Astrocyte (in vitro differentiated cells and primary cell): ENCODE data around the gene HS6ST2. TPM values are rescaled to one million over a fixed set of nuclear protein-coding genes. Genes with fewer than 3 reads are reported as not detected.

ENCODE experiments used
- DNase-seq: peaks from one replicate; pipeline ENCODE4 v3.0.0-alpha.2; 2010; ENCODE audit warnings: low read depth
- FAIRE-seq: peaks from 2 replicates; lab custom pipeline; 2011; peaks lifted over from hg19 to GRCh38; lab: Jason Lieb, UNC
- H2AFZ ChIP-seq: 2 replicates; pipeline ENCODE4 v1.6.0; 2012; ENCODE audit warnings: low read depth, low read length, inconsistent platforms
- H3K27ac ChIP-seq: 2 replicates; pipeline ENCODE4 v1.5.1; 2011; ENCODE audit warnings: low read depth, low read length, inconsistent platforms
- H3K27me3 ChIP-seq: 2 replicates; pipeline ENCODE4 v1.6.0; 2011; ENCODE audit warnings: low read length, inconsistent platforms; ENCODE audit not compliant: insufficient read depth
- H3K36me3 ChIP-seq: 2 replicates; pipeline ENCODE4 v1.5.1; 2011; ENCODE audit warnings: low read length, inconsistent platforms; ENCODE audit not compliant: insufficient read depth
- H3K4me1 ChIP-seq: 2 replicates; pipeline ENCODE4 v1.5.1; 2011; ENCODE audit warnings: low read length, inconsistent platforms; ENCODE audit not compliant: insufficient read depth
- H3K4me2 ChIP-seq: 2 replicates; pipeline ENCODE4 v1.6.0; 2012; ENCODE audit warnings: low read length, inconsistent platforms
- H3K4me3 ChIP-seq: 2 replicates; pipeline ENCODE4 v1.5.1; 2011; ENCODE audit warnings: low read depth, mild to moderate bottlenecking, low read length, inconsistent platforms; ENCODE audit not compliant: insufficient read depth
- H3K79me2 ChIP-seq: 2 replicates; pipeline ENCODE4 v1.6.0; 2012; ENCODE audit warnings: mild to moderate bottlenecking, low read length, inconsistent platforms; ENCODE audit not compliant: insufficient read depth
- H3K9ac ChIP-seq: 2 replicates; pipeline ENCODE4 v1.6.0; 2012; ENCODE audit warnings: mild to moderate bottlenecking, low read length, inconsistent platforms
- H3K9me3 ChIP-seq: 2 replicates; pipeline ENCODE4 v1.5.1; 2012; ENCODE audit warnings: low read depth, mild to moderate bottlenecking, low read length, inconsistent platforms; ENCODE audit not compliant: insufficient read depth
- H4K20me1 ChIP-seq: 2 replicates; pipeline ENCODE4 v1.6.0; 2012; ENCODE audit warnings: low read length, inconsistent platforms; ENCODE audit not compliant: insufficient read depth
- H3K27ac Mint-ChIP-seq: one replicate; pipeline ENCODE4 v1.8.0; 2021; ENCODE audit warnings: mild to moderate bottlenecking, mixed read lengths; ENCODE audit not compliant: unreplicated experiment
- H3K27me3 Mint-ChIP-seq: one replicate; pipeline ENCODE4 v1.8.0; 2021; ENCODE audit warnings: low read depth, mixed read lengths; ENCODE audit not compliant: unreplicated experiment
- H3K36me3 Mint-ChIP-seq: one replicate; pipeline ENCODE4 v1.8.0; 2021; ENCODE audit warnings: low read depth, mixed read lengths; ENCODE audit not compliant: unreplicated experiment
- H3K4me1 Mint-ChIP-seq: one replicate; pipeline ENCODE4 v1.8.0; 2021; ENCODE audit warnings: low read depth, mixed read lengths; ENCODE audit not compliant: unreplicated experiment
- H3K4me3 Mint-ChIP-seq: one replicate; pipeline ENCODE4 v1.8.0; 2021; ENCODE audit warnings: mild to moderate bottlenecking, moderate library complexity, mixed read lengths; ENCODE audit not compliant: unreplicated experiment
- H3K9me3 Mint-ChIP-seq: one replicate; pipeline ENCODE4 v1.8.0; 2021; ENCODE audit warnings: mild to moderate bottlenecking, mixed read lengths; ENCODE audit not compliant: unreplicated experiment
- EZH2 ChIP-seq: IDR thresholded peaks from 2 replicates; pipeline ENCODE4 v1.6.1; 2012; ENCODE audit warnings: mild to moderate bottlenecking, low read length, inconsistent platforms; ENCODE audit not compliant: insufficient read depth
- total RNA-seq: library from RNA; stranded (reverse); gene quantifications from 2 replicates; pipeline ENCODE4 v1.2.1, GENCODE V29; 2021
- TF ChIP-seq, protein P1 (sequence below): IDR thresholded peaks from 2 replicates; pipeline ENCODE4 v1.5.1; 2011; ENCODE audit warnings: low read depth, mild to moderate bottlenecking, inconsistent platforms, low read length, moderate library complexity; ENCODE audit not compliant: insufficient read depth

HS6ST2 gene
- total RNA-seq, 1 donor from 2014 or later = 12.9 TPM

- Histone ChIP-seq H3K27ac (no peak overlapping the region), H3K4me3 (no peak overlapping the region), H3K9me3 (no peaks in the 10 kb centered on the region), H2AFZ (no peak overlapping the region), H3K9ac (no peak overlapping the region), H3K4me2 (no peak overlapping the region), H3K36me3 (no peaks in the 10 kb centered on the region), H3K27me3 (no peaks in the 10 kb centered on the region), H3K4me1 (peaks cover 3% of the 10 kb centered on the region), H4K20me1 (no peaks in the 10 kb centered on the region), H3K79me2 (no peaks in the 10 kb centered on the region)
- no peak overlapping the region for H3K4me3 Mint-ChIP-seq
- peak; percentile 62 for FAIRE-seq
- no peaks in the 10 kb centered on the region for H3K9me3 Mint-ChIP-seq
- TF ChIP-seq EZH2 = no peak
- TF ChIP-seq, protein P1, sequence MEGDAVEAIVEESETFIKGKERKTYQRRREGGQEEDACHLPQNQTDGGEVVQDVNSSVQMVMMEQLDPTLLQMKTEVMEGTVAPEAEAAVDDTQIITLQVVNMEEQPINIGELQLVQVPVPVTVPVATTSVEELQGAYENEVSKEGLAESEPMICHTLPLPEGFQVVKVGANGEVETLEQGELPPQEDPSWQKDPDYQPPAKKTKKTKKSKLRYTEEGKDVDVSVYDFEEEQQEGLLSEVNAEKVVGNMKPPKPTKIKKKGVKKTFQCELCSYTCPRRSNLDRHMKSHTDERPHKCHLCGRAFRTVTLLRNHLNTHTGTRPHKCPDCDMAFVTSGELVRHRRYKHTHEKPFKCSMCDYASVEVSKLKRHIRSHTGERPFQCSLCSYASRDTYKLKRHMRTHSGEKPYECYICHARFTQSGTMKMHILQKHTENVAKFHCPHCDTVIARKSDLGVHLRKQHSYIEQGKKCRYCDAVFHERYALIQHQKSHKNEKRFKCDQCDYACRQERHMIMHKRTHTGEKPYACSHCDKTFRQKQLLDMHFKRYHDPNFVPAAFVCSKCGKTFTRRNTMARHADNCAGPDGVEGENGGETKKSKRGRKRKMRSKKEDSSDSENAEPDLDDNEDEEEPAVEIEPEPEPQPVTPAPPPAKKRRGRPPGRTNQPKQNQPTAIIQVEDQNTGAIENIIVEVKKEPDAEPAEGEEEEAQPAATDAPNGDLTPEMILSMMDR = no peak
- DNase-seq = peak; percentile 1
- H3K4me1 Mint-ChIP-seq = peaks cover 35% of the 10 kb centered on the region
- peak overlapping the region; percentile 69 for H3K27ac Mint-ChIP-seq
- no peaks in the 10 kb centered on the region for H3K27me3 Mint-ChIP-seq
- H3K36me3 Mint-ChIP-seq = no peaks in the 10 kb centered on the region
Measured at GRCh38 chrX:132876523-132877338, 81.7 kb downstream of the HS6ST2 start.

GRCh38 chrX:132875650-132876522 is 82.5 kb downstream of the HS6ST2 start:
- Histone ChIP-seq H3K9me3 (no peaks in the 10 kb centered on the region), H3K36me3 (no peaks in the 10 kb centered on the region), H2AFZ (no peak overlapping the region), H3K4me2 (no peak overlapping the region), H3K9ac (no peak overlapping the region), H3K79me2 (no peaks in the 10 kb centered on the region), H4K20me1 (no peaks in the 10 kb centered on the region), H3K4me3 (no peak overlapping the region), H3K27me3 (no peaks in the 10 kb centered on the region), H3K27ac (no peak overlapping the region), H3K4me1 (peaks cover 3% of the 10 kb centered on the region)
- Mint-ChIP-seq H3K9me3 (no peaks in the 10 kb centered on the region), H3K27ac (peak overlapping the region; percentile 20), H3K4me1 (peaks cover 35% of the 10 kb centered on the region), H3K4me3 (no peak overlapping the region), H3K36me3 (no peaks in the 10 kb centered on the region), H3K27me3 (no peaks in the 10 kb centered on the region)
- FAIRE-seq = no peak
- TF ChIP-seq, protein P1 = no peak
- no peak for TF ChIP-seq EZH2
- no peak for DNase-seq
